Gastroesophageal sphincter (tissue), 4 donors: ENCODE data around the gene LGALS9. TPM values are rescaled to one million over a fixed set of nuclear protein-coding genes. Genes with fewer than 3 reads are reported as not detected.
"Not testable (repeated sequence)": the region's sequence is repeated elsewhere in the genome, so short reads cannot be mapped to it uniquely, and the experiment has no call there.

Experiments used
- ATAC-seq: fragments of 150-250 bp; one replicate; pipeline ENCODE4 v1.9.1; 2016; ENCODE audit warnings: mild to moderate bottlenecking, moderate library complexity
- H3K27ac ChIP-seq, 4 donors: fragments of 200-600 bp; sonication (generic) in 3 of 4; 1 replicate in 3 of 4; 2 replicates in 1 of 4; pipeline ENCODE4 v1.5.1; 2016 to 2019
- H3K27me3 ChIP-seq: fragments of 200-600 bp; sonication (generic); one replicate; pipeline ENCODE4 v1.5.1; 2019
- H3K36me3 ChIP-seq, 2 donors: fragments of 200-600 bp; sonication (generic); one replicate each; pipeline ENCODE4 v1.5.1; 2019; ENCODE audit warnings: control low read depth in 1 of 2
- H3K4me1 ChIP-seq, 3 donors: fragments of 200-600 bp; sonication (generic); 1 replicate in 2 of 3; 2 replicates in 1 of 3; pipeline ENCODE4 v1.5.1; 2016 to 2019; ENCODE audit warnings: control low read depth in 2 of 3
- H3K4me3 ChIP-seq, 2 donors: fragments of 200-600 bp; sonication (generic); one replicate each; pipeline ENCODE4 v1.5.1; 2019; ENCODE audit warnings: mild to moderate bottlenecking in 1 of 2, moderate library complexity in 1 of 2
- H3K9me3 ChIP-seq, 3 donors: fragments of 200-600 bp; sonication (generic); one replicate each; pipeline ENCODE4 v1.5.1; 2017 to 2019; ENCODE audit warnings: control low read depth in 2 of 3
- CTCF ChIP-seq, 4 experiments: fragments of 200-600 bp in 2 of 4; fragments of 450-650 bp in 2 of 4; sonication (generic) in 1 of 4; IDR thresholded peaks; one replicate each; pipeline ENCODE4 v1.5.1; 2017 to 2019; ENCODE audit warnings: antibody characterized with exemption in 4 of 4, mild to moderate bottlenecking in 2 of 4, moderate library complexity in 2 of 4
- EP300 ChIP-seq: sonication (generic); formaldehyde crosslinking; IDR thresholded peaks from one replicate; pipeline ENCODE4 v1.6.1; 2017; ENCODE audit warnings: antibody characterized with exemption, mild to moderate bottlenecking
- POLR2A ChIP-seq, 2 donors: fragments of 450-650 bp; IDR thresholded peaks; one replicate each; pipeline ENCODE4 v1.6.1; 2017; ENCODE audit warnings: antibody characterized with exemption in 2 of 2, mild to moderate bottlenecking in 2 of 2, moderate library complexity in 1 of 2
- POLR2AphosphoS5 ChIP-seq: sonication (generic); formaldehyde crosslinking; IDR thresholded peaks from one replicate; pipeline ENCODE4 v1.6.1; 2017; ENCODE audit warnings: antibody characterized with exemption
- WGBS, 2 donors: methylation state at CpG; one replicate each; pipeline ENCODE4 v1.1.5; 2018; ENCODE audit warnings: low coverage in 1 of 2; 5-methylcytosine and 5-hydroxymethylcytosine counted together
- total RNA-seq, 4 donors: library from RNA; depleted of rRNA; stranded (reverse); fragments of >200 nt; gene quantifications; one replicate each; pipeline ENCODE4 v1.1.0, GENCODE V29; 2016

LGALS9 gene
- total RNA-seq, 4 donors from 2014 or later = 8.7 to 62.0 (median 27.2) TPM

GRCh38 chr17:27650836-27651235 is 19.8 kb downstream of the LGALS9 start:
- H3K27ac ChIP-seq = no peak overlapping the region
- no peak overlapping the region for H3K4me3 ChIP-seq
- ATAC-seq = no peak
- TF ChIP-seq CTCF (IDR thresholded peaks at IDR 0.05) (no peak), EP300 (no peak), POLR2AphosphoS5 (no peak), POLR2A (IDR thresholded peaks at IDR 0.05) (no peak)
- H3K27me3 ChIP-seq = peaks cover 21% of the 10 kb centered on the region
- WGBS, 2 donors = 100% methylated on average over 1 of the region's 11 CpGs; no CpG with 5 or more reads in 1 of the 2 donors
- no peaks in the 10 kb centered on the region for H3K9me3 ChIP-seq
- no peaks in the 10 kb centered on the region for H3K36me3 ChIP-seq
- H3K4me1 ChIP-seq = no peaks in the 10 kb centered on the region

DNA sequence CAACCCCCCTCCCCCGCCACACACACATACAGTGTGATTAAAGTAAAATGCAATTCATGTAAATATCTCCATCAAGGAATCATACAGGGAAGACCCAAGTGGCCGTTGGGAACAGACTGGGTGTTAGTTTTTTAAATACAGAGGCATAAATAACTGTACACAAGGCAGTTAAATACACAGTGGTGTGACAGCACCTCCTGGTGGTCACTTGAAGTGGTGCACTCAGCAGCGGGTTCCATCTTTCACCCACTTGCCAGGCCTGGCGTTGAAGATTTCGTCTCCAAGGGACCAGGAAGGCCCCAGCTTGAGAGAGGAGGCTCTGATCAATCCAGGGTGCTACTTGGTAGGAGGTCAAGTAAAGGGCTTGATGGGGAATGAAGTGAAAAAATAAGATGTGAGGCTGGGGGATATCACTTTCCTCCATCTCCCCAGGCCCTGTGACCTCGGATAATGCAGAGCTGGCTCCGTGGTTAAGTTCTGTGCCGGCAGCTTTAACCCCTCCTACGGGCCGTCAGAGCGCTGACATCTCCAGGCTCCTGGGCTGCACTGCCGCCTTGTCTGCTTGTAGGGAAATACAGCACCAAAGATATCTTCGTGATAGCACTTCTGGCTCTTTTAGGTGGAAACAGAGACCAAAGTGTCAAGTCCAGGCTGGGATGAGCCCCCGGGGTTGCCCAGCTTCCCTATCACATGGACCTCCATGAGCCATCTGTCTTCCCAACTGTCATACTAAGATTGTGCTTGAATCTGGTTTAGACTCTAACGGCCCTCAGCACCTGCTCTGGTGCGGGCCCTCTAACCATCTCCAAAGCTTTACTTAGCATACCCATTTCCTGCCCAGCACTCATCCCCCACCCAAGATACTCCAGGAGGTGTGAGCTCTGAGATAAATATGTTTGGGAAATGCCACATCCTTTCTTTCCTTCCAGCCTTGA is 20.7 kb downstream of the LGALS9 start:
- H3K27ac ChIP-seq = no peak overlapping the region

DNA sequence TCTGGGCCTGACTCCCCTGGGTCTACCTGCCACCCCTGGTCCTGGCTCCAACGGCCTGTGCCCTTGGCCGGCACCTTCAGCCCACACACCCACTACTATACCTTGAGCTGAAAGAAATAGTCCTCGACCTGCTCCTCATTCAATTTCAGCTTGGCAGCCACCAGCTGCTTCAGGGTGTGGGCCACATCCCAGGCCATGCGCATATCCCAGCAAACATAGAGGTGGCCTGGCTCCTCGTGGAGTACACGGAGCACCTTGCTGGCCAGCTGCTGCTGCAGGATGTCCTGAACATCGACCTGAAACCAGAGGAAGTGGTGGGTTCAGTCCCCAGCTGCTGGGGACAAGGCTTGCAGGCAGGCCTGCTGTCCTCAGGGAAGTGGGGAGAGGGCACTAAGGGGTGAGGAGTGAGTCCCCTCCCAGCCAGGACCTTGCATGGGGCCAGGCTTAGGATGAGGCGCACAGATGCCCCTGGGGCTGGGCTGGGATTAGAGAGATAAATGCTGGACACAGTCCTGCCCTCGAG is 22.5 kb downstream of the LGALS9 start:
- no CpG with 5 or more reads among the region's 9 CpGs for WGBS, 2 donors
- H3K4me1 ChIP-seq, H3K4me3 ChIP-seq, H3K27ac ChIP-seq, H3K9me3 ChIP-seq, ATAC-seq, H3K36me3 ChIP-seq: not testable (repeated sequence)
- peaks cover 21% of the 10 kb centered on the region for H3K27me3 ChIP-seq

More for the DNA sequence above, 20.7 kb downstream of the LGALS9 start:
- TF ChIP-seq CTCF (IDR thresholded peaks at IDR 0.05) (peak in 3 of 4 experiments; percentile 75 to 87 (median 85)), POLR2AphosphoS5 (no peak)
- peaks cover 21% of the 10 kb centered on the region for H3K27me3 ChIP-seq
- peak; percentile 36 for ATAC-seq
- no peaks in the 10 kb centered on the region for H3K4me1 ChIP-seq
- H3K36me3 ChIP-seq = no peaks in the 10 kb centered on the region
- 45% methylated on average over 7 to 11 of the region's 16 CpGs for WGBS, 2 donors
- H3K9me3 ChIP-seq = no peaks in the 10 kb centered on the region
- H3K4me3 ChIP-seq = no peak overlapping the region

- WGBS, 2 donors = no CpG with 5 or more reads among the region's 15 CpGs
- ATAC-seq = no peak
- H3K9me3 ChIP-seq = no peaks in the 10 kb centered on the region
- no peaks in the 10 kb centered on the region for H3K4me1 ChIP-seq
- H3K36me3 ChIP-seq = no peaks in the 10 kb centered on the region
- H3K27me3 ChIP-seq = peaks cover 21% of the 10 kb centered on the region
- TF ChIP-seq EP300 (no peak), POLR2A (IDR thresholded peaks at IDR 0.05) (no peak), POLR2AphosphoS5 (no peak), CTCF (IDR thresholded peaks at IDR 0.05) (no peak)
- H3K27ac ChIP-seq = no peak overlapping the region
- no peak overlapping the region for H3K4me3 ChIP-seq
Measured at GRCh38 chr17:27654136-27654535, 23.1 kb downstream of the LGALS9 start.

- Histone ChIP-seq H3K4me1 (no peaks in the 10 kb centered on the region), H3K4me3 (no peak overlapping the region), H3K27ac (no peak overlapping the region), H3K36me3 (no peaks in the 10 kb centered on the region), H3K27me3 (peaks cover 21% of the 10 kb centered on the region), H3K9me3 (no peaks in the 10 kb centered on the region)
- peak in 3 of 4 experiments; percentile 67 to 88 (median 77) for TF ChIP-seq CTCF (IDR thresholded peaks at IDR 0.05)
- no peak for TF ChIP-seq EP300
- no peak for TF ChIP-seq POLR2A (IDR thresholded peaks at IDR 0.05)
- no peak for TF ChIP-seq POLR2AphosphoS5
- WGBS, 2 donors = 12 to 69% methylated on average over 7 to 12 of the region's 34 CpGs
- ATAC-seq = no peak
Measured at GRCh38 chr17:27654654-27655524, 23.9 kb downstream of the LGALS9 start.

DNA sequence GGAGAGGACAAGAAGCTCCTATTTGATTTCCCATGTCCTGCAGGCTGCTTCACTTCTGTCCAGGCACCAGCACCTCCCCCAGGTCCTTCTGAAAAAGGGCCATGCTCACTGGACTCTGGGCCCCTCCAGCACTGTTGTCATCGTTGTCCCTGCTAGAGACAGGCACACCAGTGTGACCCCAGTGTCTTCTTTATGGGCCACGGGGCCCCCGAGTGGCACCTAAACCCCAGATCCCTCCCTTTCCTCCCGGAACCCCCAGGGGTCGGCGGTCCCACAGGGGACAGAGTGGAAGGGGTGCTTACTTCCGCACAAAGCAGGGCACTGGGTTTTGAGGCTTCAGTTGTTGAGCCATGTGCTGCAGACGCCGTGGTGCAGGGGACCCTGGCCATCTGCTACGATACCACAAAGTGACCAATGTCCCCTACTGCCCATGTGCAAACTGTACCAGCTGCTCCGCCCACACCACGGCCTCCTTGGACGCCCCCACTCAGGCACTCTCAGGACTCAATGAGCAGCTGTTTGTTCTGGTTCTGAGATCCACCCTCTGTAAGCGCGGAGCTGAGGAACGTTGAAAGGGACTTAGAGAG is 24.6 kb downstream of the LGALS9 start:
- not testable (repeated sequence) for H3K4me3 ChIP-seq, H3K36me3 ChIP-seq, H3K9me3 ChIP-seq, H3K4me1 ChIP-seq, ATAC-seq, H3K27ac ChIP-seq
- peaks cover 20% of the 10 kb centered on the region for H3K27me3 ChIP-seq
- 93% methylated on average over 3 of the region's 16 CpGs; no CpG with 5 or more reads in 1 of the 2 donors for WGBS, 2 donors

GRCh38 chr17:27656620-27657019 is 25.6 kb downstream of the LGALS9 start:
- H3K4me3 ChIP-seq, H3K36me3 ChIP-seq: not testable (repeated sequence)
- 72 to 86% methylated on average over 4 to 6 of the region's 8 CpGs for WGBS, 2 donors

More at GRCh38 chr17:27656620-27657019, 25.6 kb downstream of the LGALS9 start:
- H3K27me3 ChIP-seq = peaks cover 15% of the 10 kb centered on the region
- not testable (repeated sequence) for H3K27ac ChIP-seq, H3K4me1 ChIP-seq, H3K9me3 ChIP-seq, ATAC-seq
